ENCODE results near the gene SLC24A3.

SLC24A3 gene

GRCh38 chr20:19252451-19253120, 40.1 kb downstream of the SLC24A3 start:
- H3K9me3 Mint-ChIP-seq, result no peaks in the 10 kb centered on the region
- no peak overlapping the region for H3K4me3 Mint-ChIP-seq
- peaks cover 51% of the 10 kb centered on the region for H3K4me1 Mint-ChIP-seq
- peak overlapping the region in 2 of 3 experiments; percentile 17 to 49 for H3K27ac Mint-ChIP-seq
- peaks cover 3% of the 10 kb centered on the region for H3K27me3 Mint-ChIP-seq (ENCODE audit: low read depth)
- H3K36me3 Mint-ChIP-seq (ENCODE audit: low read depth), result no peaks in the 10 kb centered on the region
- TF ChIP-seq CTCF (IDR thresholded peaks at IDR 0.05; ENCODE audit: unreplicated experiment in 3 of 3), result no peak

GRCh38 chr20:19253316-19253715, 40.9 kb downstream of the SLC24A3 start:
- H3K27ac Mint-ChIP-seq, result no peak overlapping the region
- H3K9me3 Mint-ChIP-seq, result no peaks in the 10 kb centered on the region
- H3K4me3 Mint-ChIP-seq, result no peak overlapping the region
- peaks cover 3% of the 10 kb centered on the region for H3K27me3 Mint-ChIP-seq (ENCODE audit: low read depth)
- no peaks in the 10 kb centered on the region for H3K36me3 Mint-ChIP-seq (ENCODE audit: low read depth)
- H3K4me1 Mint-ChIP-seq, result peaks cover 55% of the 10 kb centered on the region
- no peak for TF ChIP-seq CTCF (IDR thresholded peaks at IDR 0.05; ENCODE audit: unreplicated experiment in 3 of 3)

DNA sequence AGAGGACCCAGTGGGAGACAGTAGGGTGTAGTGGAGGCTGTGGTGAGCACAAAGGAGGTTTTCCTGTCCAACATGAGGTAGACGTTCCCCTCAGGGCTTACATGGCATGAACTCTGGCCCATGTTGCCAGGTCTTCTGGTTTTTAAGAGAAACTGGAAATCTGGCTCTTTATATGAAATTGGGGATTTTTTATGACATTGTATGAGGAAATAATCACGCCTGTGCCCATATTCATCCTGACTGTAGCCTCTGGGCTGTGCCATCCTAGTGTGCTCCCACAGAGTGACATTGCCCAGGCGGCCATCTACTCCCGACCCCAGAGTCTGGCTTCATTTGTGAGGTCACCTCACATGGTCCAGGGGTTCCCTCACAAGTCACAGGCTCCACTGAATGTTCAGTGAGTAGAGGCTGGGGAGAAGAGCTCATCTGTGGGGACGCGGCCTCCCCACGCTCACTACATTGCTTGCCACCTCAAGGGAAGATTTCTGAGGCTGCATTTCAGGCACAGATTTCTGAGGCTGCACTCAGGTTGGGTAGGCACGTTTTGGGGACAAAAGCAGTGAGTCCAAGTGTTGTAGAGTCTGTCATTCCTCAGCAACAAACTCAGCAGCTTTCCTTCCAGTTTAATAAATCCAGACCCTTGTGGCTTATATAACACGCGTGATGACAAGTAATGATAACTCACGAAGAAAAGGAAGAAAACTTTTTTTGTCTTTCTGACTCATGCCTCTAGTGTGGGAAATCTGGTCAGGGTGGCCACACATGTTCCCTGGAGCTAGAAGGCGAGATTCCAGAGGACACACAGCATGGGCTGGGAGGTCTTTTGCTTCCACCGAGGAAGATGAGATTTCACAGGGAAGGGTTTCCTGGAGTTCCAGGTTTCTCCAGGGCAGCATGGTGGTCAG, 41.7 kb downstream of the SLC24A3 start:
- Mint-ChIP-seq H3K27me3 (ENCODE audit: low read depth) (peaks cover 3% of the 10 kb centered on the region), H3K4me3 (no peak overlapping the region), H3K4me1 (peaks cover 59% of the 10 kb centered on the region), H3K9me3 (no peaks in the 10 kb centered on the region), H3K36me3 (ENCODE audit: low read depth) (no peaks in the 10 kb centered on the region), H3K27ac (no peak overlapping the region)
- TF ChIP-seq CTCF (IDR thresholded peaks at IDR 0.05; ENCODE audit: unreplicated experiment in 3 of 3), result no peak

DNA sequence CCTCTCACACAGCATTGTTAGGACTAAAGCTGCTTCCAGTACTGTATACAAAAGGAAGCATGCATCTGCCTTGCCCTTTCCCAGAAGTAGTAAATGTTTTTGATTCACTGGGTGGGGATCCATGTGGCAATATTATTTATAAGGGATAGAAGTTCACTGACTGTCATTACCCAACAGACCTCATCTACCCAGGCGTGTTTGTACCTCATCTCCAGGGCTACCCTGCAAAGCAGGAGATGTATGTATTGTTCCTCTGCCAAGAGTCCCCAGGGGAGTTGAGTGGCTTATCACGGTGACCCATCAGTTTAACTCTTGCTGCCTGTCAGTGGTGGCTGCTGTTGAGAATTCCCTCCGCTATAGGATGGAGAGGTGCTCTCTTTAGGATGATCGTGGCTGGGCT, 42.5 kb downstream of the SLC24A3 start:
- no peak for TF ChIP-seq CTCF (IDR thresholded peaks at IDR 0.05; ENCODE audit: unreplicated experiment in 3 of 3)
- no peak overlapping the region for H3K27ac Mint-ChIP-seq
- H3K4me3 Mint-ChIP-seq, result no peak overlapping the region
- H3K27me3 Mint-ChIP-seq (ENCODE audit: low read depth), result peaks cover 3% of the 10 kb centered on the region
- H3K9me3 Mint-ChIP-seq, result no peaks in the 10 kb centered on the region
- H3K4me1 Mint-ChIP-seq, result peaks cover 54% of the 10 kb centered on the region
- H3K36me3 Mint-ChIP-seq (ENCODE audit: low read depth), result no peaks in the 10 kb centered on the region

- no peaks in the 10 kb centered on the region for H3K9me3 Mint-ChIP-seq
- no peak overlapping the region for H3K4me3 Mint-ChIP-seq
- H3K27me3 Mint-ChIP-seq (ENCODE audit: low read depth), result peaks cover 3% of the 10 kb centered on the region
- no peak for TF ChIP-seq CTCF (IDR thresholded peaks at IDR 0.05; ENCODE audit: unreplicated experiment in 3 of 3)
- H3K4me1 Mint-ChIP-seq, result peaks cover 49% of the 10 kb centered on the region
- H3K27ac Mint-ChIP-seq, result no peak overlapping the region
- no peaks in the 10 kb centered on the region for H3K36me3 Mint-ChIP-seq (ENCODE audit: low read depth)
Observed at GRCh38 chr20:19256085-19256484, 43.6 kb downstream of the SLC24A3 start.

Measured in nephron (organoid).